Calu3 (cell line): Measurements from ENCODE around the gene DIAPH2. TPM values are rescaled to one million over a fixed set of nuclear protein-coding genes. Genes with fewer than 3 reads are reported as not detected.

Experiments
- BruUV-seq: library from RNA; stranded (reverse); fragments of 400-500 nt; replicated peaks from 2 replicates; lab custom pipeline; 2021; lab: Mats Ljungman, UMichigan
- CTCF ChIA-PET: fragments of 300-600 bp; sonication (Branson Sonifier 250); formaldehyde crosslinking; loops from one replicate; lab custom pipeline; 2022; ENCODE audit warnings: antibody characterized with exemption; lab: Charles Lee
- DNase-seq: peaks from one replicate; pipeline ENCODE4 v3.0.0; 2022
- H3K27ac Mint-ChIP-seq: one replicate; pipeline ENCODE4 v1.8.0; 2022; ENCODE audit warnings: mixed read lengths; ENCODE audit not compliant: unreplicated experiment
- H3K27me3 Mint-ChIP-seq: one replicate; pipeline ENCODE4 v1.8.0; 2022; ENCODE audit warnings: mixed read lengths; ENCODE audit not compliant: unreplicated experiment
- H3K36me3 Mint-ChIP-seq: one replicate; pipeline ENCODE4 v1.8.0; 2022; ENCODE audit warnings: mild to moderate bottlenecking, moderate library complexity, mixed read lengths; ENCODE audit not compliant: insufficient read depth, unreplicated experiment
- H3K4me1 Mint-ChIP-seq: one replicate; pipeline ENCODE4 v1.8.0; 2022; ENCODE audit warnings: mild to moderate bottlenecking, low read depth, mixed read lengths; ENCODE audit not compliant: unreplicated experiment
- H3K4me3 Mint-ChIP-seq: one replicate; pipeline ENCODE4 v1.8.0; 2022; ENCODE audit warnings: mild to moderate bottlenecking, low read depth, moderate library complexity, mixed read lengths; ENCODE audit not compliant: unreplicated experiment
- H3K9me3 Mint-ChIP-seq: one replicate; pipeline ENCODE4 v1.8.0; 2022; ENCODE audit warnings: low read depth, mixed read lengths; ENCODE audit not compliant: unreplicated experiment
- CTCF ChIP-seq: fragments of 200-600 bp; IDR thresholded peaks from one replicate; pipeline ENCODE4 v1.8.0; 2022; ENCODE audit warnings: antibody characterized with exemption; ENCODE audit not compliant: unreplicated experiment
- intact Hi-C: fragments of 100-400 bp; cut with micrococcal nuclease; formaldehyde crosslinking; loops from one replicate; pipeline ENCODE4 v1.10.0; 2022; ENCODE audit not compliant: unreplicated experiment
- total RNA-seq: library from RNA; stranded (reverse); gene quantifications from 2 replicates; pipeline ENCODE4 v1.2.3, GENCODE V29; 2022

DIAPH2 gene
- total RNA-seq, 1 experiment from 2014 or later = 24.2 TPM

GRCh38 chrX:97416461-97416860, 731.8 kb downstream of the DIAPH2 start:
- CTCF ChIA-PET = no interaction called here
- intact Hi-C loops = no loop called here
- Mint-ChIP-seq H3K27me3 (no peaks in the 10 kb centered on the region), H3K27ac (no peak overlapping the region), H3K9me3 (peaks cover 5% of the 10 kb centered on the region), H3K4me1 (peaks cover 8% of the 10 kb centered on the region), H3K4me3 (no peak overlapping the region), H3K36me3 (no peaks in the 10 kb centered on the region)
- DNase-seq = no peak
- no peak for TF ChIP-seq CTCF
- no TSS peak for BruUV-seq

- BruUV-seq = no TSS peak
- CTCF ChIA-PET = no interaction called here
Measured at GRCh38 chrX:97429101-97429500, 744.5 kb downstream of the DIAPH2 start.

GRCh38 chrX:97431281-97431680, 746.6 kb downstream of the DIAPH2 start:
- Mint-ChIP-seq H3K27ac (no peak overlapping the region), H3K4me1 (peaks cover 2% of the 10 kb centered on the region), H3K36me3 (peaks cover 4% of the 10 kb centered on the region), H3K9me3 (no peaks in the 10 kb centered on the region), H3K27me3 (no peaks in the 10 kb centered on the region), H3K4me3 (no peak overlapping the region)
- no peak for DNase-seq
- BruUV-seq = no TSS peak
- intact Hi-C loops = no loop called here
- TF ChIP-seq CTCF = no peak
- CTCF ChIA-PET = no interaction called here

More at GRCh38 chrX:97429101-97429500, 744.5 kb downstream of the DIAPH2 start:
- no peak overlapping the region for H3K4me3 Mint-ChIP-seq
- H3K27ac Mint-ChIP-seq = no peak overlapping the region
- intact Hi-C loops = no loop called here
- H3K36me3 Mint-ChIP-seq = peaks cover 6% of the 10 kb centered on the region
- DNase-seq = no peak
- no peaks in the 10 kb centered on the region for H3K9me3 Mint-ChIP-seq
- no peak for TF ChIP-seq CTCF
- peaks cover 6% of the 10 kb centered on the region for H3K4me1 Mint-ChIP-seq
- no peaks in the 10 kb centered on the region for H3K27me3 Mint-ChIP-seq

GRCh38 chrX:97446298-97446882, 761.7 kb downstream of the DIAPH2 start:
- no peak for DNase-seq
- BruUV-seq = no TSS peak

More at GRCh38 chrX:97446298-97446882, 761.7 kb downstream of the DIAPH2 start:
- no peak overlapping the region for H3K4me3 Mint-ChIP-seq
- H3K36me3 Mint-ChIP-seq = no peaks in the 10 kb centered on the region
- H3K27ac Mint-ChIP-seq = no peak overlapping the region
- no peaks in the 10 kb centered on the region for H3K4me1 Mint-ChIP-seq
- H3K27me3 Mint-ChIP-seq = no peaks in the 10 kb centered on the region
- CTCF ChIA-PET = interaction anchor here (0.6 kb wide), 1 partner anchor 9 kb away, joined by 3 read pairs; no protein-coding TSS in a partner anchor
- intact Hi-C loops = no loop called here
- H3K9me3 Mint-ChIP-seq = no peaks in the 10 kb centered on the region
- no peak for TF ChIP-seq CTCF
